Activated T-helper 1 cell treated with anti-CD3 and anti-CD28 coated beads, Interleukin-2, amount 50 U/mL, for 16 hours (primary cell): Measurements from ENCODE around the gene UBE2R2.
A peak's percentile ranks its signal among the peaks of the same experiment; 100 is the strongest.
"Not testable (repeated sequence)": the region's sequence is repeated elsewhere in the genome, so short reads cannot be mapped to it uniquely, and the experiment has no call there.

ENCODE experiments used
- DNase-seq, 2 donors: peaks; one replicate each; pipeline ENCODE4 v3.0.0-alpha.2; 2020; ENCODE audit warnings: low read depth in 1 of 2, low spot score in 1 of 2

Gene UBE2R2

DNA sequence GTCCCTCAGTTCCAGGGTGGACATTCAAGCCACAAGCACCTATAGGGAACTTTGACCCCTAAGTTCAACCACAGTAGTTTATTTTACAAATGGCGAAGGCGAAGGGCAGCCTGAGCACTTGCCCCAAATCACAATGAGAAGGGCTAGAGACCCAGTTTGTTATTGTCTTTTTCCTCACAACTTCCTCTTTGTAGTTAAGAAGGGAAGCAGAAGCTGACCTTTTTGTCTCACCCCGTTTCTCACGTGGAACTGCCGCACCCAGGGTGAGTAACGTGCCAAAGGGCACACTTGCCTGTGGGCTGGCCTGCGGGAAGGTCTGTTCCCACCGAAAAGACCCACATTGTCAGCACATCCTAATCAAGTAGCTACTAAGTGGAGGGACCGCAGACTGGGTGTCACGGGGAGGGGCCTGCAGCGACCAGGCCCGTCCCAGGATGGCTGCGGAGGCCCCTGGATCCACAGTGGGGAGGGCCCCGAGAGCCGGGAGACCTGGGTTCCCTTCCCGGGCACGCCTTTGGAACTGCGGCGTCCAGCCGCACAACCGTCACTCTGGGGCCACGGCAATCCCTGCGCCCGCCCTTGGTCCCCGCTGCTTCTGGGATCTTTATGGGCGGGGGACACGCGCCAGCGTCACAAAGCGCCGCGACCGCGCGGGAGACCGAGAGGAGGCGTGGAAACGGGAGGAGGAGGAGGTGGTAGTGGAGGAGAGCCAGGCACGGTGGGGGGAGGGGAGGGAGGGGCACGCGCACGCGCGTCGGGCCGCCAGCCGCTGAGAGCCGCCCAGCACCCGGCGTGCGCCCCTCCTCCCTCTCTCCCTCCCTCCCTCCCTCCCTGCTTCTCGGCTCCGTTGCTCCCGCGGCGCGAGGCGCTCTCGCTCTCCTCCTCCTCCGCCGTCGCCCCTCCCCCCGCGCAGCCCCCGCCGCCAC, at the start of gene UBE2R2:
TSS of gene UBE2R2 (plus strand) at position 834 of the 926 bp plus-strand sequence. CDS start 598 bp downstream, outside the sequence.
- peak; percentile 86 to 91 for DNase-seq

GRCh38 chr9:33770156-33770880, 46.6 kb upstream of the UBE2R2 start:
- DNase-seq = not testable (repeated sequence)

GRCh38 chr9:33773135-33773534, 43.8 kb upstream of the UBE2R2 start:
- DNase-seq = not testable (repeated sequence)

GRCh38 chr9:33774074-33774659, 42.8 kb upstream of the UBE2R2 start:
- not testable (repeated sequence) for DNase-seq

GRCh38 chr9:33776578-33776977, 40.4 kb upstream of the UBE2R2 start:
- no peak for DNase-seq

DNA sequence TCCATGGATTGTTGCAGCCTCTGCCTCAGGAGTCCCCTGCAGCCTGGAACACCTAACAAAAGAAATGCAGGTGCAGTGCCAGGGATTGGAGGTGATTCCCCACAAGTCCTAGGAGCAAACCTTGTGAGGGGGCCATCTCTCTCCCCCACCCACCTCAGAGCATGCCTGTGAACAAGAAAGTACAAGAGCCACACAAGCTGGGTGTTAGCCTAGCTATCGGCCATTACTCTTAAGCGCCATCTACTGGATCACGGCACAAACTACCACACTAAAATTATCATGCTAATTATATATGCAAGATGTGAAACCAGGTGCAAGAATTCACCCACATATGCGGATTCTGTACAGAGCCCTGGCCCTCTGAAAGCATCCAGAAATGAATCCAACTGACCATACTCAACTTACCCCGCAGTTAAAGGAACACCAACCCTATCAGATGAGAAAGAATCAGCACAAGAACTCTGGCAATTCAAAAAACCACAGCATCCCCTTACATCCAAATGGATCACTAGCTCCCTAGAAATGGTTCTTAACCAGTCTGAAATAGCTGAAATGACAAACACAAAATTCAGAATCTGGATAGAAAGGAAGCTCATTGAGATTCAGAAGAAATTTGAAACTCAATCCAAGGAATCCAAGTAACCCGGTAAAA, 38.1 kb upstream of the UBE2R2 start:
- DNase-seq = peak in 1 of 2 donors; percentile 5

GRCh38 chr9:33780276-33780675, 36.7 kb upstream of the UBE2R2 start:
- DNase-seq = no peak

DNA sequence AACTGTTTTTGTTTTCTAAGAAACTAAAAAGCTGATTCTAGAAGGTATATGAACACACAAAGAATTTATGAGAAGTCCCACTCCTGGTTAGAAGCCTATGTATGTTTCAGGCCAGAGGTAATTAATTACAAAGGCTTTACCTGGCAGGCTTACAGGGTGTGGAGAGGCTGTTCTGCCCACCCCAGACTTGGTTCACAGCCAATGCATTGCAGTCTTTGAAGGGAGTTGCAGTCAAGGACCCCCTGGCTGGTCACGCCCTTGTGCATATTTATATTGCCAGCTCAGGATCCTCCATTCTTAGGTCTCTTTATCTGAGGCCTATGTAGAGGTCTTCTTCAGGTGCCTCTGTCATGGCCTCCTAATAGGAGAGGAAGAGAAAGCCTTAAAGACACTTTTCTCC, 35.2 kb upstream of the UBE2R2 start:
- DNase-seq = no peak

GRCh38 chr9:33782395-33783152, 34.4 kb upstream of the UBE2R2 start:
- no peak for DNase-seq

- no peak for DNase-seq
Measured at GRCh38 chr9:33785914-33786313, 31.0 kb upstream of the UBE2R2 start.

DNA sequence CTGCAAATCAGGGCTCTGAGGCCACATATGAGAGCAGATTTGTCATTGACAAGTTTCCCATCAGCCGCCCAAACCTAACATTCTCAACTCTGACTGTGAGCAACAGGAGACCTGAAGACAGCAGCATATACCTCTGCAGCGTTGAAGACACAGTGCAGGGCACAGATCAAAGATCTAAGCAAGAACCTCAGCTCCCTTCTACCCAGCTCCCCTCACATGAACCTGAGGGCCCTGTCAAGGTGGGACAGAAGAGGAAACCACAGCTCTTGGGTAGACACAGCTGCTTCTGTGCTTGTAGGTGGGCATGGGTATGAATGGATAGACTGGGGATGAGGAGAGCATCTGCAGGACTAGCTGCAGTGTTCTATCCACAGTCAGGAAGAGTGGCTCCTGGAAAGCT, 30.3 kb upstream of the UBE2R2 start:
- DNase-seq = no peak

DNA sequence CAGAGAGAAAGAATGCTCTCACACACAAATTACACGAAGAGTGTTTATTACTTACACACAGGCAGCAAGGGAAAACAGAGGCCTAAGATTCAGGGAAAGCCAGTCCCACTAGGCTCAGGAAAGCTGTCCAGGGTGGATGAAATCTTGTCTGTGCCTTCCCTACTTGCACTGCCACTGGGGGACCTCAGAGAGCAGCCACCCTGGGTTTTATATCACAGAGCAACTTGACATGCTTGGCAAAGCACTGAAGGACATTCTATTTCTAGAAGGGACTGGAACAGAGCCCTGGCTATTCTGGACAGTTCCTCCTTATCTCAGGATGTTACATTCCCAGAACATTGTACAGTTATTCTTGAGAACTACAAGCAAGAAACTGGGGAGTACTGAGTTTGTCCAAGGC, 29.1 kb upstream of the UBE2R2 start:
- no peak for DNase-seq

DNA sequence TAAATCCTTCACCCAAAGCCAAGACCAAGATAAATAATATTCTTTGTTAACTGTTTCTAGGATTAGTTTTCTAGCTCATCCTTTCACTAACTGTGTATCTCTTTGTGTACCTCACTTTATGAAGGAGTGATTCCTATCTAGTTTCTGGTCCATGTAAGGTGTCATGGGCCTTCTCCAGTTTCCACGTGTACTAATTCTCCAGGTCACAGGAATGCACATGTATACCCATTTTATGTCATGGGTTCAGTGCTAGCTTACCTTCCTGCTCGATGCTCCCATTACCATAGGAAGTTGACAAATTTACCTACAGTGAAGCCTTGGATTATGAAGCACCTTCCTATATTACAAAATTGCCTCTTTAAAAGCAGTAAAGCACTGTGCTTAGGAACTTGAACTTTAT, 27.5 kb upstream of the UBE2R2 start:
- not testable (repeated sequence) for DNase-seq

GRCh38 chr9:33791117-33791516, 25.8 kb upstream of the UBE2R2 start:
- DNase-seq = no peak

- DNase-seq = not testable (repeated sequence)
Measured at GRCh38 chr9:33793496-33793895, 23.5 kb upstream of the UBE2R2 start.

- DNase-seq = no peak
Measured at GRCh38 chr9:33794560-33794959, 22.4 kb upstream of the UBE2R2 start.

- DNase-seq = no peak
Measured at GRCh38 chr9:33795281-33795680, 21.7 kb upstream of the UBE2R2 start, which contains the start of gene PRSS3. TSS of gene PRSS3 (plus strand) at chr9:33795561. CDS start at chr9:33795574, 13 bp downstream.

DNA sequence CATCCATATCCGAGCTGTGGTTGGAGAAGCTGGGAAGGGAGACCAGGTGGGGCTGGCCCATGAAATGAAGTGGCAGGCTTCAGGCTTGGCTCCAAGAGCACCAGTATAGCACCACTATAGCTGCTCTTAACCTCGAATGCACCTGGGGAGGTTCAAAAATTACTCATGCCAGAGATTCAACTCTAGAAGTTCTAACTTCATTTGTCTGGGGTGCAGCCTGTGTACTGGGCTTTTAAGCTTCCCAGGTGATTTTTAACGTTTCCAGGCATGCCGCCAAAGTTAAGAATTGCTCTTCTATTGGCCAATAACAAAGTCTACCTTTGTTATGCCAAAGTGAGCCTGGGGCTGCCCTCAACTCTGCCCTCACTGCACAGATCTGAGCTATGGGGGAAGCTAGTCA, 21.1 kb upstream of the UBE2R2 start:
- DNase-seq = no peak

DNA sequence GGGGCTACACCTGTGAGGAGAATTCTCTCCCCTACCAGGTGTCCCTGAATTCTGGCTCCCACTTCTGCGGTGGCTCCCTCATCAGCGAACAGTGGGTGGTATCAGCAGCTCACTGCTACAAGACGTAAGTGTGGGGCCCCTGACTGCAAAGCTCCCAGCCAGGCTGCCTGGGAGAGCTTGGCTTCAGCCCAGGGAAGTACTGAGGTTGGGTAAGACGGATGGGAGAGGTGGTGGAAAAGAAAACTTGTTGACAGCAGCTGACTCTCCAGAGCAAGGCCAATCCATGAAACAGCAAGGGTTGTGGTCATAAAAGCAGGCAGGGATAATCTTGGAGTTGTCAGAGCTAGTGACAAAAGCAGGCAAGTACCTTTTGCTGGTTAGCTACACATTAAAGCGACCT, 20.3 kb upstream of the UBE2R2 start:
- not testable (repeated sequence) for DNase-seq

DNA sequence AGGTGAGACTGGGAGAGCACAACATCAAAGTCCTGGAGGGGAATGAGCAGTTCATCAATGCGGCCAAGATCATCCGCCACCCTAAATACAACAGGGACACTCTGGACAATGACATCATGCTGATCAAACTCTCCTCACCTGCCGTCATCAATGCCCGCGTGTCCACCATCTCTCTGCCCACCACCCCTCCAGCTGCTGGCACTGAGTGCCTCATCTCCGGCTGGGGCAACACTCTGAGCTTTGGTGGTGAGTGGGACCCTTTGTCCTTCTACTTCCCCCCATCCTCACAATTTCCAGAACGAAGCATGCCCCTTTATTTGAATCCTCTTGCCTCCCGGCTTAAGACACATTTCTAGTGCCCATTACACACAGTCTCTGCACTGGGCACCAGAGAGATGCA, 19.1 kb upstream of the UBE2R2 start:
- DNase-seq = no peak
